ENCODE results near the gene ADAM29. TPM values are rescaled to one million over a fixed set of nuclear protein-coding genes. Genes with fewer than 3 reads are reported as not detected.
"Not testable (repeated sequence)": the region's sequence is repeated elsewhere in the genome, so short reads cannot be mapped to it uniquely, and the experiment has no call there.

The ADAM29 gene
- total RNA-seq, 1 donor from 2014 or later: not detected

DNA sequence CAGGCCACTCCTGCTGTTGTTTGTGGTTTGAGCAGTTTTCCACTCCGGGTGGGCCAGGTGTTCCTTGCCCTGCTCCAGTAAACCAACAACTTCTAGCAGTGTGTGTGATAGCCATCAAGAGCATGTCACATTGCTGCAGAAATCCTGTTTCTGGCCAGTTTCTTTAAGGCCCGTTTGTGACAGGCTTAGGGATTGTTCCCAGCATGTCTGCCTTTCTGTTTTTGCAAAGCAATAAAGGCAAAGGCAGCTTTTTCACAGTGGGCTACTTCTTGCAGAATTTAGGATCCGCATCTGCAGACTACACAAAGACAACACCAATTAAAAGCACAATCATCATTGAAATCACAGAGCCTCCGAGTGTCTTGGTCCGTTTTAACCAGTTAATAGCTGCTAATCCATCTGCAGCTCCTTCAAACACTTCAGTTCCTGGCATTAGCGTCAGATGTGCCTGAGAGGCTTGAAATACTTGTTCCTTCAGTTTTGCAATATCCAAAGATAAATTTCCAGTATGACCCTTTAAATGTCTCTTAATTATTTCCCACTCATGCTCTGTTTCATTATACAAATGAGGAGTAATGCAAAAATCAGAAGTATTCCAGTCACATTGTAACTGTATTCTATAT, 65.1 kb downstream of the ADAM29 start:
- peak overlapping the region; percentile 29 for H3K27ac Mint-ChIP-seq (ENCODE audit: unreplicated experiment)
- peaks cover 6% of the 10 kb centered on the region for H3K4me1 Mint-ChIP-seq (ENCODE audit: low read depth, unreplicated experiment)
- DNase-seq: no peak
- peaks cover 2% of the 10 kb centered on the region for H3K9me3 Mint-ChIP-seq (ENCODE audit: unreplicated experiment)
- TF ChIP-seq, protein P1, sequence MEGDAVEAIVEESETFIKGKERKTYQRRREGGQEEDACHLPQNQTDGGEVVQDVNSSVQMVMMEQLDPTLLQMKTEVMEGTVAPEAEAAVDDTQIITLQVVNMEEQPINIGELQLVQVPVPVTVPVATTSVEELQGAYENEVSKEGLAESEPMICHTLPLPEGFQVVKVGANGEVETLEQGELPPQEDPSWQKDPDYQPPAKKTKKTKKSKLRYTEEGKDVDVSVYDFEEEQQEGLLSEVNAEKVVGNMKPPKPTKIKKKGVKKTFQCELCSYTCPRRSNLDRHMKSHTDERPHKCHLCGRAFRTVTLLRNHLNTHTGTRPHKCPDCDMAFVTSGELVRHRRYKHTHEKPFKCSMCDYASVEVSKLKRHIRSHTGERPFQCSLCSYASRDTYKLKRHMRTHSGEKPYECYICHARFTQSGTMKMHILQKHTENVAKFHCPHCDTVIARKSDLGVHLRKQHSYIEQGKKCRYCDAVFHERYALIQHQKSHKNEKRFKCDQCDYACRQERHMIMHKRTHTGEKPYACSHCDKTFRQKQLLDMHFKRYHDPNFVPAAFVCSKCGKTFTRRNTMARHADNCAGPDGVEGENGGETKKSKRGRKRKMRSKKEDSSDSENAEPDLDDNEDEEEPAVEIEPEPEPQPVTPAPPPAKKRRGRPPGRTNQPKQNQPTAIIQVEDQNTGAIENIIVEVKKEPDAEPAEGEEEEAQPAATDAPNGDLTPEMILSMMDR (IDR thresholded peaks at IDR 0.05; ENCODE audit: partially characterized antibody, unreplicated experiment): no peak
- H3K36me3 Mint-ChIP-seq (ENCODE audit: unreplicated experiment): peaks cover 17% of the 10 kb centered on the region
- no peaks in the 10 kb centered on the region for H3K27me3 Mint-ChIP-seq (ENCODE audit: unreplicated experiment)
- no peak overlapping the region for H3K4me3 Mint-ChIP-seq (ENCODE audit: unreplicated experiment)

DNA sequence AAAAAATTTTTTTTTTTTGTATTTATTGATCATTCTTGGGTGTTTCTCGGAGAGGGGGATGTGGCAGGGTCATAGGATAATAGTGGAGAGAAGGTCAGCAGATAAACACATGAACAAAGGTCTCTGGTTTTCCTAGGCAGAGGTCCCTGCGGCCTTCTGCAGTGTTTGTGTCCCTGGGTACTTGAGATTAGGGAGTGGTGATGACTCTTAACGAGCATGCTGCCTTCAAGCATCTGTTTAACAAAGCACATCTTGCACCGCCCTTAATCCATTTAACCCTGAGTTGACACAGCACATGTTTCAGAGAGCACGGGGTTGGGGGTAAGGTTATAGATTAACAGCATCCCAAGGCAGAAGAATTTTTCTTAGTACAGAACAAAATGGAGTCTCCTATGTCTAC, 65.7 kb downstream of the ADAM29 start:
- not testable (repeated sequence) for H3K4me1 Mint-ChIP-seq (ENCODE audit: low read depth, unreplicated experiment); H3K27ac Mint-ChIP-seq (ENCODE audit: unreplicated experiment); H3K4me3 Mint-ChIP-seq (ENCODE audit: unreplicated experiment); H3K27me3 Mint-ChIP-seq (ENCODE audit: unreplicated experiment); DNase-seq; H3K9me3 Mint-ChIP-seq (ENCODE audit: unreplicated experiment)
- peaks cover 17% of the 10 kb centered on the region for H3K36me3 Mint-ChIP-seq (ENCODE audit: unreplicated experiment)

DNA sequence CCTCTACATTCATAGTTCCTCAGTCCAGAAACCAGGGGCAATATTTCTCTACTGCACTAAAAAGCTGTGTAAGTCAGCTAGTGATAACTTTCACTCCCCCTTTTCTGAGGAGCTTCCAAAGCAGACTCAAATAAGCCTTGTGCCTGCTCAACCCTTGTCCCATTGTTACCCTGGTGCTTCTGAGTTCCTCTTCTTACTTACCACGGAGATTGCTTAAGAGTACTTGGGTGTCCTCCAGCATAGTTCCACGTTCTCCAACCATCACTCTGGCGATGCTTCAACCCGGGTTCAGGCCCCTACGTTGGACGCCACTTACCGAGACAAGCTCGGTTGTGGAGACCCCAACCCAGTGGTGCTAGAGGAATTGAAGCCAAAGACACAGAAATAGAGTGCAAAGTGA, 71.6 kb downstream of the ADAM29 start:
- TF ChIP-seq, protein P1 (IDR thresholded peaks at IDR 0.05; ENCODE audit: partially characterized antibody, unreplicated experiment): no peak
- DNase-seq: no peak
- H3K9me3 Mint-ChIP-seq (ENCODE audit: unreplicated experiment): no peaks in the 10 kb centered on the region
- H3K27ac Mint-ChIP-seq (ENCODE audit: unreplicated experiment): no peak overlapping the region
- H3K4me3 Mint-ChIP-seq (ENCODE audit: unreplicated experiment): no peak overlapping the region
- H3K4me1 Mint-ChIP-seq (ENCODE audit: low read depth, unreplicated experiment): no peaks in the 10 kb centered on the region
- H3K27me3 Mint-ChIP-seq (ENCODE audit: unreplicated experiment): no peaks in the 10 kb centered on the region
- H3K36me3 Mint-ChIP-seq (ENCODE audit: unreplicated experiment): peaks cover 11% of the 10 kb centered on the region

DNA sequence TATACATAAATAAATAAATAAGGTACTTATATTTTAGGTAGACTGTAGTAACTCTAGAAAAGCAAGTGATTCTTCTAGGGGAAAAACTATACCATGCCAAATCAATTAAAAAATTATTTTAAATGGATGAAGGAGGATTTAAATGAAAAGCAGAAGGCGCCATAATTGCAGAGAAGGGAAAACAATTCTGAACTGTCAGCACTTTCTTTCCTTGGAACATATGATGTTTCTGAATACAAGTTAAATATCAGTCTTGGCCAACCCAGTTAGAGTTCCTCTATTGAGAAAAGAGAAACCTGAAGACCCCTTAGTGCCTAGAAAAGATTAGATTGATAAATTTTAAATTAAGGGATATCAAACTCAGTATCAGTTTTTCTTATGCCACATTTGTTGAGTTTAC, 75.8 kb downstream of the ADAM29 start:
- Mint-ChIP-seq H3K9me3 (ENCODE audit: unreplicated experiment) (no peaks in the 10 kb centered on the region), H3K27me3 (ENCODE audit: unreplicated experiment) (no peaks in the 10 kb centered on the region), H3K36me3 (ENCODE audit: unreplicated experiment) (peaks cover 5% of the 10 kb centered on the region), H3K27ac (ENCODE audit: unreplicated experiment) (no peak overlapping the region), H3K4me1 (ENCODE audit: low read depth, unreplicated experiment) (no peaks in the 10 kb centered on the region), H3K4me3 (ENCODE audit: unreplicated experiment) (no peak overlapping the region)
- DNase-seq: no peak
- TF ChIP-seq, protein P1 (IDR thresholded peaks at IDR 0.05; ENCODE audit: partially characterized antibody, unreplicated experiment): no peak

DNA sequence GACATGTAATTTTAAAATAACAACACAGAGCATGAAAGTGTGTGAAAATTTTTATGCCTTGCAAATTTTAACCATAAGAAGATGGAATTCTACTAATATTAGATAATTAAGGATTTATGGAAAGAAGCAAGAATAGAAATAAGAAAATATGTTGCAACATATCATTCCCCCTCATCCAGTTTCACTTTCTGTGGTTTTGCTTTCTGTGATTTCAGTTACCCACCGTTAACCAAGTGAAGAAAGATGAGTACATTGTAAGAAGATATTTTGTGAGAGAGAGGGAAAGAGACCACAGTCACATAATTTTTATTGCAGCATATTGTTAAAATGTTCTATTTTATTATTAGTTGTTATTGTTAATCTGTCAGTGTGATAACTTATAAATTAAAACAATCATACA, 77.9 kb downstream of the ADAM29 start:
- TF ChIP-seq, protein P1 (IDR thresholded peaks at IDR 0.05; ENCODE audit: partially characterized antibody, unreplicated experiment): no peak
- Mint-ChIP-seq H3K4me1 (ENCODE audit: low read depth, unreplicated experiment) (no peaks in the 10 kb centered on the region), H3K27ac (ENCODE audit: unreplicated experiment) (no peak overlapping the region), H3K9me3 (ENCODE audit: unreplicated experiment) (no peaks in the 10 kb centered on the region), H3K36me3 (ENCODE audit: unreplicated experiment) (no peaks in the 10 kb centered on the region), H3K4me3 (ENCODE audit: unreplicated experiment) (no peak overlapping the region), H3K27me3 (ENCODE audit: unreplicated experiment) (no peaks in the 10 kb centered on the region)
- DNase-seq: no peak
